GM19193 (cell line): ENCODE measurements around the gene GNRH2.

Experiments used
- POLR2A ChIP-seq: IDR thresholded peaks from 4 replicates; pipeline ENCODE4 v1.6.1; 2011; ENCODE audit not compliant: insufficient read depth, insufficient read length; ENCODE audit errors: extremely low read depth

Gene GNRH2

DNA sequence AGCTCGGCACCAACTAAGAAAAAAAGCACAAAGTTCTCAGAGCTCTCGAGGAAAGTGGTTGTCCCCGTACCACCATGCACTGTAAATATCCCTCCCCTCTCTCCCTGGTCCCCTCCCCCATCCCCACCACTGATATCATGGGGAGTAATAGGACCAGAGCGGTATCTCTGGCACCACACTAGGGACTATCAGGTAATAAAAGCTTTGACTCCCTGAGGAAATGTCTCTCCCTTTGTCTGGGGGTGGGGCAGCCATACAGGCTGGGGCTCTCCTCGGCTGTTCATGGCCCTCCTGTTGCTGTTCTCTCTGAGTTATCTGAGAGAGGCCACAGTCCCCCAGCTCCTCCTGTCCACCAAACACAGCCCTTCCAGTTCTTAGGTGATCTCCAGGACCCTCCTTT, 5.0 kb upstream of the GNRH2 start:
- TF ChIP-seq POLR2A, result no peak

DNA sequence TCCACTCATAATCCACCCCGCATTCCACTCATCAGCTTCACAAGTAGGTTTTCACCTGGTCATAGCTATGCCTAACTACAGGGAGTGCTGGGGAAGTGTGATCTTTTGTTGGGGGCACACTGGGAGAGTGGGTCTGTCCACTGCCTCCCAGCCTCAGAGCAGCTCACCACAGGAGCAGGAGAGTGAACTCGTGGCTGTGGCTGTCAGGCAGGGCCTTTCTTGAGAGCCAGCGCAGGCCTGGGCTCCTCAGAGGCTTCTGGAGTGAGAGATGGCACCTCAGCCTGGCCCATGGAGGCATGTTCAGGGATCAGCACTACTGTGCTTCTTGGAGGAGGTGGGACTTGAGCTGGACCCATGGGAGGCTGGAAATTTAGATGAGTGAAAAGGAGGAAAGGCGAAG, 4.0 kb upstream of the GNRH2 start:
- TF ChIP-seq POLR2A, result no peak

DNA sequence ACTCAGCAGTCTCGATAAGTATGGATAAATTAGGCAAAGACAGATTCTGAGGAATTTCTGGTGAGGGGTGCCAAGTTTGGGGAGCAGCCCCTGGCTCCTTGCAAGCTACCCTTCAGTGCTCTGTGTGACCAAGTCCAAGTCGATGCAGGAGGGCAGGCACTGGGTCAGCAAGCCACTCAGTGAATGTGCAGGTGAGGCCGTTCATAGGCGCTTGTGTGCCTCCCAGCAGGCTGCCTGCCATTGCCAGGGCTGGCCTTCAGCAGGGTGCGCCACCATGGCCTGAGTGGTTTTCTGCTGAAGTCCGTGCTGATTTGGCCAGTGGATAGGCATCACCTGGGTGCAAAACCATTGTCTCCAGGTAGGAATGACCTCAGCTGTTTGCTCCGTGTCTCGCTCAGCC, 3.3 kb upstream of the GNRH2 start:
- no peak for TF ChIP-seq POLR2A

DNA sequence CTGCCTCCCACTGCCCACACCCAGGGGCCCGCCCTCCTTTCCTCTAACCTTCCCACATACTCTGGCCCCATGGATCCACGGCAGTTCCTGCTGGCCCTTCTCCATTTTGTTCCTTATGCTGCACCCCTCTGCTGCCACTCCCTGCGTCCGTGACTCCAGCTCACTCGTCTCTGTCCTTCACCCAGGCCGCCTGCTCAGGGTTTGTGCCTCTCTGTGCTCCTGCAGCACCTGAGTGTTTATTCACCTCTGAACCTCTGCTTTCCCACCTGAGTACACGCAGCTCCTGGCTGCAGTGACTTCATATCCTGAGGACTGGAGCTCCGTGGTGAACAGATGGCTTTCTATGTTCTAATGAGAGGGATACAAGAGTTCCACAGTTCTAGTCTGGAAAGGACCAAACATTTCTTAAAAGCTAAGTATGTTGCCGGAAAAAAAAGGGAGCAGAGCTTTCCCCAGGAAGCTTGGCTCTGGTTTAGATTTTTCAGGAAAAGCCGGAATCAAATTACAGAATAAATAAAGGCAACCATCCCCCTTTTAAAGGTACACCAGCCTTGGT, 1.5 kb upstream of the GNRH2 start:
- no peak for TF ChIP-seq POLR2A

DNA sequence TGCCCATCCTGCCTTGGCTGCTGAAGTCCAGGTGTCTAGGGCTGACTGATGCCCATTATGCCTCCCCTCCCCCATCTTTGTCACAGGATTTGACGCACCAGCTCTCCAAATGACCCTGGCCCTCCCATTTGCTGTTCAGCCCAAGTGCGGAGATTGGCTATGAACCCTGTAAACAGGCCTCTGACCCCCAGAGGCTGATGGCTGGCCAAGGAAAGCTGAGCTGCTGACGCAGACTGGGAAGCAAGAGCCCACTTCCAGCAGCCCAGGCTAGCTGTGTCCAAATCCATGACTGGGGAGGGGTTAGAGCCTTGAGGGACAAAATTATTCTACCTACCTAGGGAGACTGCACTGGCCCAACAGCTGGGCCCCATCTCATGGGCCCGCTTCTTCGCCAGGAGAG, 797 bp upstream of the GNRH2 start:
- TF ChIP-seq POLR2A, result no peak

DNA sequence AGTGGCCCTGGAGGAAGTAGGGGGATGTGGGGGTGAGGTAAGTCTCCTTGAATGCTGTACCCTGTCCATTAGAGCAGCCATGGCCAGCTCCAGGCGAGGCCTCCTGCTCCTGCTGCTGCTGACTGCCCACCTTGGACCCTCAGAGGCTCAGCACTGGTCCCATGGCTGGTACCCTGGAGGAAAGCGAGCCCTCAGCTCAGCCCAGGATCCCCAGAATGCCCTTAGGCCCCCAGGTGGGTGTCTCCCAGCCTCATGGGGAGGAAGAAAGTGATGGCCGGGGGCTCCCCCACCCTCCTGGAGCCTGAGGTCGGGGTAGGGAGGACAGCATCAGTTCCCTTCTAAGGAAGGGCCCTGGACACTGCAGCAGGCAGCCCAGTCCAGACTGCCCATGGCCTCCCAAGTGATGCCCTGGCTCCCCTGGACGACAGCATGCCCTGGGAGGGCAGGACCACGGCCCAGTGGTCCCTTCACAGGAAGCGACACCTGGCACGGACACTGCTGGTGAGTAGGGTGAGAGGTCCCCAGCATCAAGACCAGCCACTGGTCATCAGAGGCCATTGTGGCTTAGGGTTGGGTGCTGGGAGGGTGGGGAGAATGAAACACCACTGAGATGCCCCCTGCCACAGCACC, 1.0 kb downstream of the GNRH2 start:
- no peak for TF ChIP-seq POLR2A

DNA sequence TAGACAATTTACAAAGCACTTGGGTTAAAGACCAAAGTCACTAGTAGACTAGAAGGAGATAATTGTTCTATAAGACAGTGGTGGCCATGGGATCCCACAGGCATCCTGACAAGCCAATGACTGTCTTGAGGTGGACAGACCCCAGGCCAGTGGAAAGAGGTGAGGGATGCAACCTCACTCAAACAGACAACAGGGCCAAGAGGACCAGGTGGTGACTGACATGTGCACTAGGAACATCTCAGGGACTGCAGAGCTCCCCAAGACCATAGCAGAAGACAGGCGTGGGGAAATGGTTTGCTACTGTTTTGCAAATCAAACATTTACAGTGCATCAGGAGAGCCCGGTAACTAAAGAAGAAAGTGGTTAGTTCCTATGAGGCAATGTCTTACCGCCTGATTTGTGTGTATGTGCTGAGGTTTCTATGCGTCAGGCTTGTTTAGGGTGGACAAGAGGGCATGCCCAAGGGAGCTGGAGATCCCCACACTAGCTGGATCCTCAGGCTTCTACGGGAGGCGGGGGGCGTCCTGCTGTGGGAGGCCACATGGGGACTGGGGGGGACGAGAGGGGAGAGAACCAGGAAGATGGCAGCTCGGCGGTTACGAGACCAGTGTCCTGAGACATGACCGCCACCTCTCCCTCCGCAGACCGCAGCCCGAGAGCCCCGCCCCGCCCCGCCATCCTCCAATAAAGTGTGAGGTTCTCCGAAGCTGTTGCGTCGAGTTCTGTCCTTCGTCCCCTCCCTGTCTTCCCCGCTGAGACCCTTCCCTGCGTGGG, 1.8 kb downstream of the GNRH2 start:
- no peak for TF ChIP-seq POLR2A

DNA sequence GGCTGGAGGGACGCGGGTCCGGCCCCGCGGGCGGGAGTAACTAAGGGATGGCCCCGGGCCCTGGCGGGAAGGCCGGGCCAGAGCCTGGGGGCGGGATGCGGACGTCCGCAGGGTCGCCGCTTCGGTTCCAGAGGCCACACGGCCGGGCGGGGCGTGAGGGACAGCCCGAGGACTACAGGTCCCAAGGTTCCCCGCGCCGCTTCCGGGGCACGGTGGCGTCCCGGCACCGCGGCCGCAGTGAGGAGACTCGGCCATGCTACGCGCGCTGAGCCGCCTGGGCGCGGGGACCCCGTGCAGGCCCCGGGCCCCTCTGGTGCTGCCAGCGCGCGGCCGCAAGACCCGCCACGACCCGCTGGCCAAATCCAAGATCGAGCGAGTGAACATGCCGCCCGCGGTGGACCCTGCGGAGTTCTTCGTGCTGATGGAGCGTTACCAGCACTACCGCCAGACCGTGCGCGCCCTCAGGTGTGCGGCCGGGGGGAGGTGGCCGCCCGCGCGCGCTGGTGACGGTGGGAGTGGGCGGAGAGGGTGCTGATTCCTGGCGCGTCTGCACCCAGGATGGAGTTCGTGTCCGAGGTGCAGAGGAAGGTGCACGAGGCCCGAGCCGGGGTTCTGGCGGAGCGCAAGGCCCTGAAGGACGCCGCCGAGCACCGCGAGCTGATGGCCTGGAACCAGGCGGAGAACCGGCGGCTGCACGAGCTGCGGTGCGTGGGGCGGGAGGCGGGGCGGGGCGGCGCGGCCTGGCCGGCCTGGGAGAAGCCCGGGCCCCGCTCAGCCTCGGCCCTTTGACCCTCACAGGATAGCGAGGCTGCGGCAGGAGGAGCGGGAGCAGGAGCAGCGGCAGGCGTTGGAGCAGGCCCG, 2.6 kb downstream of the GNRH2 start, which contains the start of gene MRPS26:
MRPS26 (plus strand) TSS at position 237 of the 861 bp plus-strand sequence; CDS start at position 254, 17 bp downstream.
- peak; percentile 82 for TF ChIP-seq POLR2A

DNA sequence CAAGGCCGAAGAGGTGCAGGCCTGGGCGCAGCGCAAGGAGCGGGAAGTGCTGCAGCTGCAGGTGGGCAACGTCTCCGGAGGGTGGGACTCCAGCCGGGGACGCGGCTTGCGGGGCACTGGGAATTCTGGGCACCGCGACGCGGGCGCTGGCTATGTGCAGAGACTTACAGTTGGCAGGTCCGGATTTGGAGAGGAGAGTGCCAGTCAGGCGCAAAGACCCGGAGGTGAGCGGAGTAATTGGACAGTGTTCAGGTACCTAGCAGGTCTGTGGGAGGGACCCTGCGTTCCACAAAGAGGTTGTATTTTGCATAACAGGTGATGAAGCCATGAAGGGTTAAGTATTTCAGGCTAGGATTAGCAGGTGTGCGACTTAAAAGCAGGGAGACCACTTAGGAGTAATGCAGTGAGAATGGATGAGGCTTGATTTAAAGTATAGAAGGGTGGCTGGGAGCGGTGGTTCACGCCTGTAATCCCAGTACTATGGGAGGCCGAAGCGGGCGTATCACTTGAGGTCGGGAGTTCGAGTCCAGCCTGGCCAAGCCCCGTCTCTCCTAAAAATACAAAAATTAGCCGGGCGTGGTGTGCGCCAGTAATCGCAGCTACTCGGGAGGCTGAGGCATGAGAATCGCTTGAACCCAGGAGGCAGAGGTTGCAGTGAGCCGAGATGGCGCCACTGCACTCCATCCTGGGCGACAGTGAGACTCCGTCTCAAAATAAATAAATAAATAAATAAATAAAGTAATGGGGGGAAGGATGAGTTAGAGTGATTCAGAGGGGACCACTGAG, 3.4 kb downstream of the GNRH2 start:
- no peak for TF ChIP-seq POLR2A

DNA sequence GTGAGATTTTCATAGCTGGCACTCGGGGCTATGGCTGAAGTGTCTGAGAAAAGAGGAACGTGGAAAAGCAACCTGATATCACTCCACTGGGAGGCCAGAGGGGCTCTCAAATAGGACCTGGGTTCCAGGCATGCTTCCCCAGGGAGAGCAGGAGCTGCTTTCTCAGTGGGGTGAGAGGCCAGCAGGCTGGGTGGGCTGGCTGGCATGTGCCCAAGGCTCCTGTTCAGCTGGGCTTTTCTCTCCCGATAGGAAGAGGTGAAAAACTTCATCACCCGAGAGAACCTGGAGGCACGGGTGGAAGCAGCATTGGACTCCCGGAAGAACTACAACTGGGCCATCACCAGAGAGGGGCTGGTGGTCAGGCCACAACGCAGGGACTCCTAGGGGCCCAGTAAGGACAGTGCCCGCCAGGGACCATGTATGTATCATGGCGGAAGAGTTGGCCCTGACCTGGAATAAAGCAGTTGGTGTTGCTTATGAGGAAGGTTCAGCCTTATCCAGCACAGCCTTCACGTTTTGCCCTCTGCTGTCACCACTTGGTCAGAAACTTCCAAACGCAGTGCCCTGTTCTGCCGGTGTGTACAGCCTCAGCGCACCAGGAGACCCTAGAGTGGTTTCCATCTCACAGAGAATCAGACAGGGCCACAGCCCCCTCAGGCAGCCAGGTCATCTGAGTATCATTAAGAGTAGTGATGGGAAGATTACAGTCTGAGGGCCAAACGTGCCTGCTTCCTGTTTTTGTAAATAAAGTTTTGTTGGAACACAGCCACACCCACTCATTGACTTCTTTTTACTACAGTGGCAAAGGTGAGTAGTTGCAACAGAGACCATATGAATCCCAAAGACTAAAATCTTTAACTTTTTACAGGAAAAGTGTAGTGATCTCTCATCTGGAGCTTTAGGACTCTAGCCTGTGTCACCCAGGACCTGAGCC, 4.3 kb downstream of the GNRH2 start:
- no peak for TF ChIP-seq POLR2A

DNA sequence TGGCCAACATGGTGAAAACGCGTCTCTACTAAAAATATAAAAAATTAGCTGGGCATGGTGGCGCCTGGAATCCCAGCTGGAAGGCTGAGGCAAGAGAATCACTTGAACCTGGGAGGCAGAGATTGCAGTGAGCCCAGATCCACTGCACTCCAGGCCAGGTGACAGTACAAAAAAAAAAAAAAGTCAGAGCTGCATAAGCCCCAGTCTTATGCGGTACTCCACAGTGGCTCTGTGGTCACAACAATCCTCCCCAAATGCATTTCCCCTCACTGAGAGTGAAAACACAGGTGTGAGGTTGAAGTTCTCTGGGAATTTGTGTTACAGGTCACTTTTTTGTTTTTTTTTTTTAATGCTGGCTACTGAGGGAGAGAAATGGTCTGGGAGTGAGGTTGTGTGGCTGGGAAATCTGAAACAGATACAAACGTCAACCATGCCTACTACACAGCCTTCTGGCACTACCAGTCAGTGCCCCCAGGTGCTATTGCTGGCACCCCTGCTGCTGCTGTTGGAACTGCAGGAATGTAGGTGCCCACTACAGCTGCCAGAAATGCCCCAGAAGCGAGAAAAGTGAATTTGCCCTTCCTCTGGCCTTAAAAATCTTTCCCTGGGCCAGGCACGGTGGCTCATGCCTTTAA, 8.1 kb downstream of the GNRH2 start:
- no peak for TF ChIP-seq POLR2A

DNA sequence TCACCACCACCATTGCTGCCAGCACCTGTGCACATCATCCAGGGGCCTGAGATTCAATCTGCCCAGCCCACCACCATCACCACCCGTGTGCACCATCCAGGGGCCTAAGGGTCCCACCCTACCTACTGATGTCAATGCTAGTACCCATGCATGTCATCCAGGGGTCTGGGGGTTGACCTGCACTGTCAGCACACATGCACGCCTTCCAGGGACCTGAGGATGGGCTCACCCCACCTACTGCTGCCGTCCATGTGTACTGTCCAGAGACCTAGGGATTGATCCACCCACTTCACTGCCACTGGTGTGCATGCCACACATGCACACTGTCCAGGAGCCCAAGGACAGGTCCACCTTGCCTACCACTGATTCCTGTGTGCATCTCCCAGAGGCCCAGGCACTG, 16.1 kb downstream of the GNRH2 start:
- TF ChIP-seq POLR2A, result no peak
